HG03064 (cell line): ENCODE data around the gene SYNDIG1.
"Not testable (repeated sequence)": the region's sequence is repeated elsewhere in the genome, so short reads cannot be mapped to it uniquely, and the experiment has no call there.

Experiments used
- ATAC-seq: cut with Tn5 transposase; IDR thresholded peaks from one replicate; pipeline ENCODE4 v1.9.1; 2021; ENCODE audit warnings: low read depth; ENCODE audit not compliant: unreplicated experiment

The SYNDIG1 gene

GRCh38 chr20:24604966-24605665 is 135.7 kb downstream of the SYNDIG1 start:
- no peak for ATAC-seq

DNA sequence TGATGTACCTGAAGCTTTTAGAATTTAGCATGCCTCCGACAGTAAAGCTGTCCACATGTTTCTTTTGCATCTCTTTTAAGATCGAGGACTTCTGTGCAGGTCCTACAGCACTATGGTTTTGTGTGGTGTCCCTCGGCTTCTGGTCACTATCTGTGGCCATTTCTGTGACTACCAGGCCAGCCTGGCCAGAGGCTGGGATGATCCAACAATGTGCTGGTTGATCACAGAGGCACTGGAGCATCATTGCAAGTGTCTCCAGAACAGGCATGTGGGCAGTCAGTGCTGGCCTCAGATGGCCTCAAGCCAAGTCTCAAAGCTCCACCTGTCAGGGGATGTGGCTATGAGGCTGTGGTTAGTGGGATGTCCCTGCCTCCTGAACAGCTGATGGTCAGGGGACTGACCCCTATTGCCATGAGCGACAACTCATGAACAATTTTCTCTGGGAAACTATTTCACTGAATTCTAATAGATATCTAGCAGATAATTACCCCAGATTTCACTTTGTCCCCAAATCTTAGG is 136.6 kb downstream of the SYNDIG1 start:
- ATAC-seq: no peak

DNA sequence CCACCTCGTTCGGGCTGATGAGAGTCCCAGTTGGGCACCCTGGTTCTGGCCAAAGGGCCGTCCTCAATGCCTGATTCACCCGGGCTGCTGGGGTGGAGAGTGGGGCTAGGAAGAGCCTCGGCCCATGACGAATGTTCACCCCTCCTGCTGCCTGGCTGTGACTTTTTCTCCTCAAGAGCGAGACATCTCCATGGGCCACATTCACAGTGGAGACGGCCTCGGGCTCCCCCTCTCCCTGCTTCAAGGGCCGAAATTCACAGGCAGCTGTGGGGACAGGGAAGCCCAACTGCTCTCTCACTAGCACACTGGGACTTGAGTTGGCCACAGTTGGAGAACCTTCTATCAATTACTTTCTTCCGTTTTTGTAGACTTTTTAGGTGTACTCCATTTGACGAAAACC is 138.0 kb downstream of the SYNDIG1 start:
- no peak for ATAC-seq

DNA sequence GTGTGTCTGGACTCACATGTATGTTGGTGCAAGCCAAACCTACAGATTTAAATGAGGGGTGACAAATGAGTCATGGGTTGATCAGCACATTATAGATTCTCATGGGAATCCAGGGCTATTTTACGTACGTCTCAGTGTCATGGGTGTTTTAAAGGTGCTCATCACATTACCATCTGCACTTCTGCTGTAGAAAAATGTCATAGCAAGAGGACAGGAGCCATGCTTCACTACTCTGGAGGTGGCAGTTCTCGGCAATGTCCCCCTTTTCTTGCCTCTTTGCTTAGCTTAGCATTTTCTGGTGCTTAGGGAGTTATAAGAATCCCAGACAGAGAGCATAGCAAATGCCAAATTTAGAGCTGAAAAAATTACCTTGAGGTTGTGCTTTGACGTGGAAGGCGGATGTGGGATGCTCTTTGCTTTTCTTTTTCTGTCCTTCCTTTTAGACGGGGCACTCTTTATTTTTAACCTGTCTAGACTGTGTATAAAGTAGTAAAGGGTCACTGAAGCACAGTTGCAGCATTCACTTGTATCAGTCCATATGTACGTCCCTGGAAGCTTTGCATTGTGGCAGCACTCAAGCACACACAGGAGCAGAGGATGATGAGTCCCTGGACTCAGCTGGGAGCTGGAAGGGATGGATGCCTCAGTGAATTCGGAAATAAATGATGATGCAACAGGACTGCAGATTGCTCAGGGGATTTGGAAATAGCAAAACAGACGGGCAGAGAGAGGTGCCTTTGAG is 139.7 kb downstream of the SYNDIG1 start:
- no peak for ATAC-seq

DNA sequence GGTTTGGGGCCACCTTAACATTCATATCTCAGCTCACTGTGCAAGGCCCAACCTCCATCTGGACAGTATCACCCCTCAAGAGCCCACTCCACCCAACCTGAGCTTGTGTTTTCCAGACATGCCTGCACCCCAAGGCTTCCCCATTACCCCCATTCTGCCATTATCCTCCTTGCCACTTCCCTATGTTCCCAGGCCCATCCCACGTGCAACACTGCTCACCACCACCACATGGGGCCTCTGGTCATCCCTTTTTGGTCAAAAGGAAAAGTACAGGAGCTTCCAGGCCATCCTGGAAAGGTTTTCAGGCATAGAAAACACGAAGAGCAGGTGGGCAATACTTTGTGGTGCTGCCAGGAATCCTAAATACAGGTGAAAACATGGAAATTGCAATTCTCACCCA is 140.3 kb downstream of the SYNDIG1 start:
- ATAC-seq: no peak

GRCh38 chr20:24610341-24611115 is 141.1 kb downstream of the SYNDIG1 start:
- ATAC-seq: no peak

DNA sequence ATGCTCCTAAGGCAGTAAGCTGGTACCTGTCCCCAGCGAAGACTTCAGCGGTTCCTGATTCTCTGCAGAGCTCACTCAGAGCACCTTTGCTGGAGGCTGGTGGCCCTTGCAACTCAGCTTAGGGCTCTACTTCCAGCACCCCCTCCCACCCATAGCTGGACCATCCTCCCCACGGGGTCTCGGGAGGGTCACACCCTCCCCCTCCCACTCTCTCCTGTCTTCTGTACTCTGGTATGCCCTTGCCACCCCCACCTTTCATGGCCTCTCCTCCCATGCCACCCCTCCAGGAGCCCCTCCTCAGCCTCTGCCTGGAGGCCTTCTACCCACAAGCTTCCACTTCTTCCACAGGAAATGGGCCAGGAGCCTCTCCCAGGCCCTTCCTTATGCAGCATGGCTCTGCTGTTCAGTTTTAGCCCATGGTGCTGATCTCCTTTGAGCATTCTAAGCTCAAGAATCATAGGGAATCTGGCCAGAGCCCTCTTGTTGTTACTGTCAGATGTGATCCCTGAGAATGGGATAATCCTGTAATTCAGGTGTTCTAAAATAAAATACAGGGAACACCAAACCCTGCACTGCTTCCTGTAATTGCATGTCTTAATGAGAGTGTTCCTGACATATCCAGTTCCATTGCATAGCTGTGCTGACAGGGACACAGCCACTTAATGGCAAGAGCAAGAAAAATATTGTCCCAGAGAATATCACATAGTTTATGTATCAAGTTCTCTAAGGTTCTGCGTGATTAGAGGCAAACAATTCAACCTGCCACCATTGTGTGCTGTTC is 142.1 kb downstream of the SYNDIG1 start:
- ATAC-seq: no peak

DNA sequence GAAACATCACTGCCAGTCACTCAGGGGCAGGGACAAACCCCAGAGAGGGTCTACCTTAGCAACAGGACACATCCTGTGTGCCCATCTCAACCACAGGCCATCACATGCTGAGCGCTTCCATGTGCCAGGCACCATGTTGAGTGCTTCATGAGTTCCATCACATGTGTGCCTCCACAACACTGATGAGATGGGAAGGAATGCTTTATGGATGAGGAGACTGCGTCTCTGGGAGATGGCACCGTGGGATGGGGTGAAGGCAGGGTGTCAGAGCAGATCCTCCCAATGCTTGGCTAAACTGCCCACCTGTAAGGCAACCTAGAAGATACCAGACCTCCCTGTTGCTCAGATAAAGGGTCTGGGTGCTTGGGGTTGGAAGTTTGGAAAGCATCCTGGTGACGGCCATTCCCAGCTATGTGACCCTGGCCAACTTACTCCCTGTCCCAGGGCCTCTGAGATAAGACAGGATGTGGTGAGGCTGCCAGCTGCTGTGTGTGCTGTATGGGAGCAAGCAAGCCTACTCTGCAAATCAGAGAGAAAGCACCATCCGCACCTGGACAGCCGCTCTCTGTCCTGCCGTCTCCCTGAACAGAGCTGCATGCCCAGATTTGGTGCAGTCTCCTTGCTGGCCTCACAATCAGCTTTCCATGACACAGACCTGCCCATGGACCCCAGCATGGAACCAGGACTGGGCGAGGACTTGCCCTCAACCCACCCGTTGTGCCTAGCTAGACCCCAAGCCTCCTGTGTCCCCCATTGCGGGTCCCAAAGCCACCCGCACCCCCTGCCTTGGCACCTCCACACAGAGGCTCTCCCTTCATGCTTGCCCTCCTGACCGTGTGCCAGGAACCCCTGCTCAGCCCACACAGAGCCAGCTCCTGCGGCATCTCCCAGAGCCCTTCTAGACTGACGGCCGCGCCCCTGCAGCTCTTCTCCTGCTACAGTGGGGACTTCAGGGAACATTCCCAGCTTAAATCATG is 143.7 kb downstream of the SYNDIG1 start:
- ATAC-seq: no peak

DNA sequence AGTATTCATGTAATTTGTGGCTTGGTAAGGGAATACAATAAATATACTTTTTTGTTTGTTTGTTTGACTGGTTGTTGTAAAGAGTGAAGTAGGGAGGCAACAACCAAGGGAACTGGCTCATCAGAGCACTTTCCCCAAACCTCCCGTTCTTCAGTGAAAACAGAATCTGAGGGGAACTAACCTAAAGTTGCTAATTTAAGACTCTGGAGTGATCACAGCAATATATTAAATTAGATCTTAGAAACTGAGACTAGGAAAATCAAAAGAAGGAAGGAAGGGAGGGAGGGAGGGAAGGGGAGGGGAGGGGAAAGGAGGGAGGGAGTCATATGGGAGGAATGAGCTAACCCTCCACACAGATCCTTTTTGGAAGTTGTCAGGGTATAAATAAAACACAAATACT is 144.9 kb downstream of the SYNDIG1 start:
- no peak for ATAC-seq

- ATAC-seq: no peak
Observed at GRCh38 chr20:24615353-24615752, 145.9 kb downstream of the SYNDIG1 start.

DNA sequence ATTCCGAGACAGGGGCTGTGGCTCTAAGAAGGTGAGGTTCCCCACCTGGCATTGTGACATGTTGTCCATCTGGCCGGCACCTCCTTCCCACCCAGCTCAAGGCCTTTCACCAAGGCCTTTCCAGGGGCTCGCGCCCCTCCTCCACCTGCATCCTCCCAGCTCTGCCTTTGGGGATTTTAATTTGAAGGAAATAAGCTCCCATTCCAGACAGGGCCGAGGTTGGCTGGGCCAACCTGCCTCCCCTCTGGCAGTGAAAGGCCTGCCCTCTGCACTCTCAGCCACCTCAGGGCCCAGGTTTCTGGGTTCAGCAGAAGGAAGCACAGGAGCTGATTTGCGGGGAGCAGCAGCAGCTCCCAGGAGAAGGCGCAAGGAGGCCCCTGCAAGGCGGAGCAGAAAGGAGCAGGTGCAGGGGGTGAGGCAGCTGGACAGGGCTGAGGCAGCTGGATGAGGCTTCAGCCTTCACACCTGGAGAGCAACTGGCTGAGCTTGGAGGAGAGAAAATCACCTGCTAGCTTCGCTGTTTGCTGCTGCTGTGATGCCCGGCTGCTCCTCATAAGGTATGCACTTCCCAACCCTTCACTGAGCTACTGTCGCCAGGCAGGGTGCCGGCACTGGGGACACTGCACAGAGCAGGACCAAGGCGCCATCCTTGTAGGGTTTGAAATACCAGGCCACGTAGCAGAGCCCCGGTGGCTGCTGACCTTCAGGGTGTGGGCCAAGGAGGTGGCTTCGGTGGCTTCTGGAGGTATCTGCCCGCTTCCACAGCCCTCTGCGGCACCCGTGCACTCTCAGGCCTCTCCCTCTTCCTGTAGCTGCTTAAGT is 147.0 kb downstream of the SYNDIG1 start:
- no peak for ATAC-seq

- ATAC-seq: no peak
Observed at GRCh38 chr20:24617080-24617432, 147.6 kb downstream of the SYNDIG1 start.

GRCh38 chr20:24617757-24618450 is 148.5 kb downstream of the SYNDIG1 start:
- no peak for ATAC-seq

- no peak for ATAC-seq
Observed at GRCh38 chr20:24618739-24619138, 149.3 kb downstream of the SYNDIG1 start.

- ATAC-seq: no peak
Observed at GRCh38 chr20:24619212-24619611, 149.8 kb downstream of the SYNDIG1 start.

- no peak for ATAC-seq
Observed at GRCh38 chr20:24620937-24621519, 151.6 kb downstream of the SYNDIG1 start.

DNA sequence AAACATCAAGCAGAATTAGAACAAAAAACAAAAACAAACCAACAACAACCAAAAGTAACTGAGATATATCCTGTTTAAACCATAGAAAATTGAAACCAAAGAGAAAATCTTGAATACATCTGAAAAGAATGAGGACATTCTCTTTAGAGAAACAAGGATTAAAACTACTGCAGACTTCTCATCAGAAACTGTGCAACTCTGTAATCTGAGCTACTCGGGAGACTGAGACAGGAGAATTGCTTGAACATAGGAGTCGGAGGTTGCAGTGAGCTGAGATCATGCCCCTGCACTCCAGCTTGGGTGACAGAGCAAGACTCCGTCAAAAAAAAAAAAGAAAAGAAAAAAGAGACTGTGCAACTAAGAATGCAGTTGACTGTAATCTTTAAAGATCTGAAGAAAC is 153.4 kb downstream of the SYNDIG1 start:
- ATAC-seq: no peak

GRCh38 chr20:24626141-24626540 is 156.7 kb downstream of the SYNDIG1 start:
- not testable (repeated sequence) for ATAC-seq
